GM19099 (cell line): ENCODE measurements around the gene FRMD4A.

Experiments
- POLR2A ChIP-seq: IDR thresholded peaks from 3 replicates; pipeline ENCODE4 v1.6.1; 2011; ENCODE audit warnings: low read depth; ENCODE audit not compliant: insufficient read length; ENCODE audit errors: extremely low read depth

Gene FRMD4A

GRCh38 chr10:14243221-14243620 lies 87.5 kb downstream of the FRMD4A start:
- TF ChIP-seq POLR2A = no peak

GRCh38 chr10:14241196-14241595 lies 89.5 kb downstream of the FRMD4A start:
- TF ChIP-seq POLR2A = no peak

- TF ChIP-seq POLR2A = no peak
These were observed 90.2 kb downstream of the FRMD4A start for GRCh38 chr10:14240253-14241189.

GRCh38 chr10:14236341-14236740 lies 94.4 kb downstream of the FRMD4A start:
- TF ChIP-seq POLR2A = no peak

GRCh38 chr10:14235566-14236195 lies 95.0 kb downstream of the FRMD4A start:
- no peak for TF ChIP-seq POLR2A

- TF ChIP-seq POLR2A = no peak
These were observed 97.2 kb downstream of the FRMD4A start for GRCh38 chr10:14233566-14233965.

GRCh38 chr10:14225379-14225778 lies 105.3 kb downstream of the FRMD4A start:
- TF ChIP-seq POLR2A = no peak

GRCh38 chr10:14220026-14220425 lies 110.7 kb downstream of the FRMD4A start:
- no peak for TF ChIP-seq POLR2A

GRCh38 chr10:14219411-14219810 lies 111.3 kb downstream of the FRMD4A start:
- no peak for TF ChIP-seq POLR2A

- no peak for TF ChIP-seq POLR2A
These were observed 115.1 kb downstream of the FRMD4A start for GRCh38 chr10:14215641-14216040.

- no peak for TF ChIP-seq POLR2A
These were observed 119.1 kb downstream of the FRMD4A start for GRCh38 chr10:14211610-14212009.

- TF ChIP-seq POLR2A = no peak
These were observed 122.5 kb downstream of the FRMD4A start for GRCh38 chr10:14208231-14208630.

- no peak for TF ChIP-seq POLR2A
These were observed 125.5 kb downstream of the FRMD4A start for GRCh38 chr10:14205233-14205632.

GRCh38 chr10:14200698-14201544 lies 129.8 kb downstream of the FRMD4A start:
- no peak for TF ChIP-seq POLR2A

- TF ChIP-seq POLR2A = no peak
These were observed 132.6 kb downstream of the FRMD4A start for GRCh38 chr10:14198078-14198477.

- TF ChIP-seq POLR2A = no peak
These were observed 134.6 kb downstream of the FRMD4A start for GRCh38 chr10:14196113-14196512.

GRCh38 chr10:14195433-14195832 lies 135.3 kb downstream of the FRMD4A start:
- no peak for TF ChIP-seq POLR2A
